Suprapubic skin (tissue), 4 donors: ENCODE results near the gene UBFD1.

Source experiments
- POLR2A ChIP-seq, 2 donors: fragments of 450-650 bp; IDR thresholded peaks; one replicate each; pipeline ENCODE4 v1.6.1; 2017; ENCODE audit warnings: antibody characterized with exemption in 2 of 2, mild to moderate bottlenecking in 2 of 2, moderate library complexity in 2 of 2
- POLR2AphosphoS5 ChIP-seq, 3 donors: sonication (generic); formaldehyde crosslinking; IDR thresholded peaks; one replicate each; pipeline ENCODE4 v1.6.1; 2017; ENCODE audit warnings: antibody characterized with exemption in 3 of 3

DNA sequence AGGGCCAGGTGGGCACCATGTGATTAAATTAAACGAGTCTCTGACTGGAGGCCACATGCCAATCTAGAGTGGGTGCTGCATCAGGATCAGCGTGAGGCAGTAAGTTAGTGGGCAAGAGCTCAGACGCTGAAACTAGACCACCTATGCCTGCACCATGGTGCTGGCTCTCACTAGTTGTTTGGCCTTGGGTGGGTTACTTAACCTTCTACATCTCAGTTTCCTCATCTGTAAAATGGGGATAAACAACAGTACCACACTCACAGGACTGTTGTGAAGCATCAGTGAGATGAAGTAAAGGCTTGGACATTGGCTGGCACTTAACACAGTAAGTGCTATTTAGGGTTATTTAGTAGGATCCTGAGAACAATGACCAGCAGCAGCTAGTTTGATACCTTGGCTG lies 32.7 kb downstream of the UBFD1 start:
- TF ChIP-seq POLR2A (IDR thresholded peaks at IDR 0.05) (no peak), POLR2AphosphoS5 (IDR thresholded peaks at IDR 0.05) (no peak)
